K562 (cell line): ENCODE measurements around the gene PPP1R16B. TPM values are rescaled to one million over a fixed set of nuclear protein-coding genes. Genes with fewer than 3 reads are reported as not detected.

Experiments
- BRCA1 ChIP-seq, 2 experiments: fragments of 450-650 bp in 1 of 2; sonication (generic) in 1 of 2; formaldehyde crosslinking in 1 of 2; IDR thresholded peaks; 2 replicates each; pipeline versions ENCODE4 v1.5.0 to v1.6.1; 2017 to 2020; ENCODE audit warnings: mild to moderate bottlenecking in 1 of 2, missing genetic modification reagents in 1 of 2
- CBX5 ChIP-seq: IDR thresholded peaks from 2 replicates; pipeline ENCODE4 v1.6.1; 2014; ENCODE audit warnings: low read depth, borderline replicate concordance
- CHD1 ChIP-seq: fragments of 200-600 bp; sonication (generic); IDR thresholded peaks from one replicate; pipeline ENCODE4 v1.6.1; 2012; ENCODE audit warnings: mild to moderate bottlenecking, moderate library complexity, low read length, inconsistent platforms
- HDAC2 ChIP-seq: fragments of 450-650 bp; IDR thresholded peaks from 2 replicates; pipeline ENCODE4 v1.6.1; 2016; ENCODE audit warnings: mild to moderate bottlenecking
- HNRNPH1 ChIP-seq: fragments of 200-400 bp; formaldehyde crosslinking; optimal IDR thresholded peaks from 2 replicates; pipeline ENCODE3; 2017; ENCODE audit warnings: low read depth, mild to moderate bottlenecking, low read length, moderate library complexity
- MYNN ChIP-seq, 2 experiments: sonication (generic); formaldehyde crosslinking in 1 of 2; IDR thresholded peaks; 2 replicates each; pipeline versions ENCODE4 v1.5.0 to v1.6.1; 2016 to 2020; ENCODE audit warnings: antibody characterized with exemption in 1 of 2, missing genetic modification reagents in 1 of 2
- NFATC3 ChIP-seq: fragments of 450-650 bp; IDR thresholded peaks from 2 replicates; pipeline ENCODE4 v1.6.1; 2017; ENCODE audit warnings: mild to moderate bottlenecking
- SP1 ChIP-seq: sonication (generic); formaldehyde crosslinking; IDR thresholded peaks from 2 replicates; pipeline ENCODE4 v1.8.1; 2022; ENCODE audit warnings: mild to moderate bottlenecking, missing genetic modification reagents
- SP2 ChIP-seq: IDR thresholded peaks from 2 replicates; pipeline ENCODE4 v1.6.1; 2011; ENCODE audit warnings: mild to moderate bottlenecking, low read depth, low read length, moderate library complexity; ENCODE audit not compliant: poor library complexity, severe bottlenecking; ENCODE audit errors: extremely low read depth
- TAF1 ChIP-seq: IDR thresholded peaks from 2 replicates; pipeline ENCODE4 v1.6.1; 2011; ENCODE audit warnings: mild to moderate bottlenecking, low read length, moderate library complexity; ENCODE audit not compliant: insufficient read depth, control insufficient read depth, severe bottlenecking; ENCODE audit errors: extremely low read depth
- TEAD1 ChIP-seq, 2 experiments: fragments of 450-650 bp in 1 of 2; sonication (generic) in 1 of 2; formaldehyde crosslinking; IDR thresholded peaks; 2 replicates each; pipeline versions ENCODE4 v1.4.0 to v1.8.0; 2020 to 2022; ENCODE audit warnings: mild to moderate bottlenecking in 2 of 2, missing genetic modification reagents in 1 of 2
- THAP7 ChIP-seq: fragments of 250-450 bp; sonication (Bioruptor Pico); IDR thresholded peaks from 2 replicates; pipeline ENCODE4 v1.5.0; 2021
- ZNF232 ChIP-seq: sonication (generic); formaldehyde crosslinking; IDR thresholded peaks from 2 replicates; pipeline ENCODE4 v1.8.0; 2022; ENCODE audit warnings: mild to moderate bottlenecking, missing genetic modification reagents
- ZNF282 ChIP-seq: sonication (generic); formaldehyde crosslinking; IDR thresholded peaks from 2 replicates; pipeline ENCODE4 v1.8.1; 2023; ENCODE audit warnings: missing genetic modification reagents
- ZNF507 ChIP-seq: conservative IDR thresholded peaks from 2 replicates; pipeline ENCODE4 v1.6.1; 2017; ENCODE audit warnings: missing genetic modification characterization, missing compliant biosample characterization
- polyA plus RNA-seq, 8 experiments: library from polyadenylated mRNA; depleted of rRNA in 4 of 8; stranded (reverse) in 5 of 8; unstranded in 3 of 8; fragments of >200 nt; fragmentation: Nextera tagmentation in 2 of 8; fragmentation: Illumina TruSeq in 1 of 8; extraction: Ambion mirVana in 2 of 8; extraction: Trizol in 1 of 8; gene quantifications; 2 replicates each; pipeline versions ENCODE4 v1.2.1 to v1.2.3, GENCODE V29; 2011 to 2014; ENCODE audit warnings: inconsistent platforms in 1 of 8, missing spikeins in 1 of 8
- total RNA-seq, 7 experiments: library from RNA; depleted of rRNA in 6 of 7; stranded (reverse); fragments of >200 nt in 6 of 7; fragmentation: Illumina TruSeq in 2 of 7; extraction: Trizol in 2 of 7; gene quantifications; 2 replicates each; pipeline versions ENCODE4 v1.2.1 to v1.2.3, GENCODE V29; 2011 to 2021; ENCODE audit warnings: low replicate concordance in 1 of 7
- TF ChIP-seq, protein P1 (sequence below), 2 experiments: IDR thresholded peaks in 1 of 2; conservative IDR thresholded peaks in 1 of 2; 2 replicates each; pipeline ENCODE4 v1.6.1; 2016; ENCODE audit warnings: low read depth in 2 of 2, mild to moderate bottlenecking in 1 of 2, missing compliant biosample characterization in 1 of 2, missing genetic modification characterization in 1 of 2, moderate library complexity in 1 of 2
- TF ChIP-seq, protein P2 (sequence below), 2 experiments: fragments of 450-650 bp in 1 of 2; IDR thresholded peaks; 2 replicates each; pipeline ENCODE4 v1.6.1; 2011 to 2017; ENCODE audit warnings: low read depth in 2 of 2, antibody characterized with exemption in 1 of 2, borderline replicate concordance in 1 of 2, low read length in 1 of 2, mild to moderate bottlenecking in 1 of 2, mixed read lengths in 1 of 2; ENCODE audit not compliant: control insufficient read depth in 1 of 2
- TF ChIP-seq, protein P3 (sequence below): fragments of 450-650 bp; IDR thresholded peaks from 2 replicates; pipeline ENCODE4 v1.6.1; 2016

PPP1R16B gene
- total and polyA plus RNA-seq, 9 of the 15 experiments (the other 6 are each of a cell fraction or from before 2014, with no cell fraction given) = 1.5 to 11.5 (median 6.8) TPM

GRCh38 chr20:38926142-38926933, 120.8 kb downstream of the PPP1R16B start, which contains the start of gene FAM83D (continued):
- TF ChIP-seq, protein P1, sequence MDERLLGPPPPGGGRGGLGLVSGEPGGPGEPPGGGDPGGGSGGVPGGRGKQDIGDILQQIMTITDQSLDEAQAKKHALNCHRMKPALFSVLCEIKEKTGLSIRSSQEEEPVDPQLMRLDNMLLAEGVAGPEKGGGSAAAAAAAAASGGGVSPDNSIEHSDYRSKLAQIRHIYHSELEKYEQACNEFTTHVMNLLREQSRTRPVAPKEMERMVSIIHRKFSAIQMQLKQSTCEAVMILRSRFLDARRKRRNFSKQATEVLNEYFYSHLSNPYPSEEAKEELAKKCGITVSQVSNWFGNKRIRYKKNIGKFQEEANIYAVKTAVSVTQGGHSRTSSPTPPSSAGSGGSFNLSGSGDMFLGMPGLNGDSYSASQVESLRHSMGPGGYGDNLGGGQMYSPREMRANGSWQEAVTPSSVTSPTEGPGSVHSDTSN (CRISPR knock-in tag; IDR thresholded peaks at IDR 0.05; ENCODE audit: low read depth) = no peak
- TF ChIP-seq, protein P1 (tag; conservative IDR thresholded peaks at IDR 0.05; ENCODE audit: low read depth) = no peak
- TF ChIP-seq BRCA1 (IDR thresholded peaks at IDR 0.05) = no peak
- TF ChIP-seq BRCA1 (CRISPR knock-in tag; IDR thresholded peaks at IDR 0.05) = no peak
- no peak for TF ChIP-seq HNRNPH1
- TF ChIP-seq CHD1 = peak; percentile 87
- TF ChIP-seq, protein P2, sequence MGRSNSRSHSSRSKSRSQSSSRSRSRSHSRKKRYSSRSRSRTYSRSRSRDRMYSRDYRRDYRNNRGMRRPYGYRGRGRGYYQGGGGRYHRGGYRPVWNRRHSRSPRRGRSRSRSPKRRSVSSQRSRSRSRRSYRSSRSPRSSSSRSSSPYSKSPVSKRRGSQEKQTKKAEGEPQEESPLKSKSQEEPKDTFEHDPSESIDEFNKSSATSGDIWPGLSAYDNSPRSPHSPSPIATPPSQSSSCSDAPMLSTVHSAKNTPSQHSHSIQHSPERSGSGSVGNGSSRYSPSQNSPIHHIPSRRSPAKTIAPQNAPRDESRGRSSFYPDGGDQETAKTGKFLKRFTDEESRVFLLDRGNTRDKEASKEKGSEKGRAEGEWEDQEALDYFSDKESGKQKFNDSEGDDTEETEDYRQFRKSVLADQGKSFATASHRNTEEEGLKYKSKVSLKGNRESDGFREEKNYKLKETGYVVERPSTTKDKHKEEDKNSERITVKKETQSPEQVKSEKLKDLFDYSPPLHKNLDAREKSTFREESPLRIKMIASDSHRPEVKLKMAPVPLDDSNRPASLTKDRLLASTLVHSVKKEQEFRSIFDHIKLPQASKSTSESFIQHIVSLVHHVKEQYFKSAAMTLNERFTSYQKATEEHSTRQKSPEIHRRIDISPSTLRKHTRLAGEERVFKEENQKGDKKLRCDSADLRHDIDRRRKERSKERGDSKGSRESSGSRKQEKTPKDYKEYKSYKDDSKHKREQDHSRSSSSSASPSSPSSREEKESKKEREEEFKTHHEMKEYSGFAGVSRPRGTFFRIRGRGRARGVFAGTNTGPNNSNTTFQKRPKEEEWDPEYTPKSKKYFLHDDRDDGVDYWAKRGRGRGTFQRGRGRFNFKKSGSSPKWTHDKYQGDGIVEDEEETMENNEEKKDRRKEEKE (IDR thresholded peaks at IDR 0.05; ENCODE audit: borderline replicate concordance in 1 of 2, control insufficient read depth in 1 of 2, low read depth in 2 of 2, low read length in 1 of 2) = no peak
- peak; percentile 79 for TF ChIP-seq TAF1
- TF ChIP-seq ZNF507 (tag) = no peak
- no peak for TF ChIP-seq HDAC2
- TF ChIP-seq CBX5 = 0 out of 2 replicates have a peak, but pooled peaks have one; percentile 33
- 0 out of 2 replicates have a peak, but pooled peaks have one; percentile 58 for TF ChIP-seq ZNF282 (CRISPR knock-in tag)
- TF ChIP-seq ZNF232 = peak; percentile 82; the same call in 1 of the 2 replicates
- TF ChIP-seq MYNN (IDR thresholded peaks at IDR 0.05) = no peak
- no peak for TF ChIP-seq MYNN (CRISPR knock-in tag; IDR thresholded peaks at IDR 0.05)
- TF ChIP-seq NFATC3 = no peak
- TF ChIP-seq, protein P3, sequence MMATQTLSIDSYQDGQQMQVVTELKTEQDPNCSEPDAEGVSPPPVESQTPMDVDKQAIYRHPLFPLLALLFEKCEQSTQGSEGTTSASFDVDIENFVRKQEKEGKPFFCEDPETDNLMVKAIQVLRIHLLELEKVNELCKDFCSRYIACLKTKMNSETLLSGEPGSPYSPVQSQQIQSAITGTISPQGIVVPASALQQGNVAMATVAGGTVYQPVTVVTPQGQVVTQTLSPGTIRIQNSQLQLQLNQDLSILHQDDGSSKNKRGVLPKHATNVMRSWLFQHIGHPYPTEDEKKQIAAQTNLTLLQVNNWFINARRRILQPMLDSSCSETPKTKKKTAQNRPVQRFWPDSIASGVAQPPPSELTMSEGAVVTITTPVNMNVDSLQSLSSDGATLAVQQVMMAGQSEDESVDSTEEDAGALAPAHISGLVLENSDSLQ = peak; percentile 39; the same call in 1 of the 2 replicates
- TF ChIP-seq THAP7 = no peak
- TF ChIP-seq SP1 (CRISPR knock-in tag) = peak; percentile 99
- no peak for TF ChIP-seq SP2
- TF ChIP-seq TEAD1 (CRISPR knock-in tag; IDR thresholded peaks at IDR 0.05) = peak; percentile 53 to 75; a peak in 2 of 4 replicates
